Prostate gland (tissue), 2 donors: ENCODE data around the gene ZMYND11.

ENCODE experiments used
- POLR2A ChIP-seq: fragments of 450-650 bp; IDR thresholded peaks from one replicate; pipeline ENCODE4 v1.6.1; 2016; ENCODE audit warnings: antibody characterized with exemption, mild to moderate bottlenecking
- POLR2AphosphoS5 ChIP-seq: sonication (generic); formaldehyde crosslinking; IDR thresholded peaks from one replicate; pipeline ENCODE4 v1.6.1; 2017; ENCODE audit warnings: antibody characterized with exemption
- TF ChIP-seq, protein P1 (sequence below), 4 experiments: fragments of 200-600 bp in 2 of 4; fragments of 450-650 bp in 2 of 4; sonication (generic) in 2 of 4; IDR thresholded peaks; 1 replicate in 3 of 4; 2 replicates in 1 of 4; pipeline ENCODE4 v1.5.1; 2016 to 2019; ENCODE audit warnings: antibody characterized with exemption in 4 of 4, mild to moderate bottlenecking in 2 of 4, moderate library complexity in 2 of 4

DNA sequence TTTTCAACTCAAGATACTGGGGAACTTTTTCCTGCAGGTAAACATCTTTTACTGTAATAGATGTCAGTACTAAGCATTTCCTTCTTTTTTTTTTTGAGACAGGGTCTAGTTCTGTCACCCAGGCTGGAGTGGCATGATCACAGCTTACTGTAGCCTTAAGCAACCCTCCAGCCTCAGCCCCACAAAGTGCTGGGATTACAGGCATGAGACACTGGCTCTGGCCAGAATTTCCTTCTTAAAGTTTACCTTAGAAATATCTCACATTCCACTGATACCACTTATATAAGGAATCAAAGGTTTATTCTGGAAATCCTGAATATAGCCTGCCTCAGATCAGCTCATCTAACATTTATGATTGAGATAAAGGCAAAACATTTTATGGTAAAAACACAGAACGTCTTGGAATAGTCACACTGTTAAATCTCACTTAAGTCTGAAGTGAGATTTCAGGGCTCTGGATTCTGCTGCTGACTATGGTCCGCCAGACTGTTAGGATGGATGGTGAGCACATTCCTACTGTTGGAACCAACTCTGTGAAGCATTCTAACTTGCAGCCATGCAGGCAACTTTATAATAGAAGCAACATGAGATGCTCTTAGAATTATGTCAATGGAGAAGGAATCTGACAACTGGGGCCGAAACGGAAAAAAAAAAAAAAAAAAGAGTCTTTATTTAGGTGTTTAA, 151.9 kb downstream of the ZMYND11 start:
- TF ChIP-seq, protein P1, sequence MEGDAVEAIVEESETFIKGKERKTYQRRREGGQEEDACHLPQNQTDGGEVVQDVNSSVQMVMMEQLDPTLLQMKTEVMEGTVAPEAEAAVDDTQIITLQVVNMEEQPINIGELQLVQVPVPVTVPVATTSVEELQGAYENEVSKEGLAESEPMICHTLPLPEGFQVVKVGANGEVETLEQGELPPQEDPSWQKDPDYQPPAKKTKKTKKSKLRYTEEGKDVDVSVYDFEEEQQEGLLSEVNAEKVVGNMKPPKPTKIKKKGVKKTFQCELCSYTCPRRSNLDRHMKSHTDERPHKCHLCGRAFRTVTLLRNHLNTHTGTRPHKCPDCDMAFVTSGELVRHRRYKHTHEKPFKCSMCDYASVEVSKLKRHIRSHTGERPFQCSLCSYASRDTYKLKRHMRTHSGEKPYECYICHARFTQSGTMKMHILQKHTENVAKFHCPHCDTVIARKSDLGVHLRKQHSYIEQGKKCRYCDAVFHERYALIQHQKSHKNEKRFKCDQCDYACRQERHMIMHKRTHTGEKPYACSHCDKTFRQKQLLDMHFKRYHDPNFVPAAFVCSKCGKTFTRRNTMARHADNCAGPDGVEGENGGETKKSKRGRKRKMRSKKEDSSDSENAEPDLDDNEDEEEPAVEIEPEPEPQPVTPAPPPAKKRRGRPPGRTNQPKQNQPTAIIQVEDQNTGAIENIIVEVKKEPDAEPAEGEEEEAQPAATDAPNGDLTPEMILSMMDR (IDR thresholded peaks at IDR 0.05), result no peak
- TF ChIP-seq POLR2AphosphoS5 (no peak), POLR2A (no peak)
